Measurements from ENCODE around the gene ENOX1.

Gene ENOX1

DNA sequence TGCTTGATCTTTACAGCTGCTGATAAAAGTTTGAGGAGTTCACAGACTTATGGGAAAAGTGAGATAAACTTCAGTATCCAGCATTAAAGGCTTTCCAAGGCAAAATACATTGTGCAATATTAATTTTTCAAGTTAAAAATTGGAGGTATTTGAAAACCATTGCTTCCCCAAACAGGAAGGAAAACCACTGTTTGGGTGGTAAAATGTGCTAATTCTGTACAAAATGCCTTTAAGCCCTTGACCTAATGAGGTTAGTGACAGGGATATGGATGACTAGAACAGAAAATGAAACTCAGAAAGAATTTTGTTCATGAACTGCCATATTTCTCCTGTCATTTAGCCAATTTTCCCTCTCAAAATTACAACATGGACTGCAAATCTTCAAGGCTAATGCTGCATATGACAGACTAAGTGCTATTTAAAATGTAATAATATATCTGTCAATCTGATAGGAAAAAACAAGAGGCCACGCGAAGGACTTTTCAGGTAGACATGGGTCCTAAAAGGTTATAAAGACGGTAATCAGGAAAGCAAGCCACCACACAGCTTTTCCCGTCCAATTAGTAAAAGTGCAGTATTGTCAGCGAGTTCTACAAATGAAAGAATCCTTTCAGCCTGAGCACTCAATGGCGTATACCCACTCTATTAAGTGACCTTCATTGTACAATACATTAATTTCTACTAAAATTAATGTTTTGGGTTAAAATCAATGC, 212.8 kb downstream of the ENOX1 start:
- ATAC-seq (replicated peaks) (no peak), DNase-seq (no peak)
- Mint-ChIP-seq H3K4me3 (no peak overlapping the region), H3K4me1 (ENCODE audit: low read depth in 2 of 2) (no peaks in the 10 kb centered on the region), H3K9me3 (peaks cover 0 to 5% of the 10 kb centered on the region in 2 donors), H3K27me3 (no peaks in the 10 kb centered on the region), H3K36me3 (ENCODE audit: insufficient read depth) (no peaks in the 10 kb centered on the region), H3K27ac (no peak overlapping the region)

DNA sequence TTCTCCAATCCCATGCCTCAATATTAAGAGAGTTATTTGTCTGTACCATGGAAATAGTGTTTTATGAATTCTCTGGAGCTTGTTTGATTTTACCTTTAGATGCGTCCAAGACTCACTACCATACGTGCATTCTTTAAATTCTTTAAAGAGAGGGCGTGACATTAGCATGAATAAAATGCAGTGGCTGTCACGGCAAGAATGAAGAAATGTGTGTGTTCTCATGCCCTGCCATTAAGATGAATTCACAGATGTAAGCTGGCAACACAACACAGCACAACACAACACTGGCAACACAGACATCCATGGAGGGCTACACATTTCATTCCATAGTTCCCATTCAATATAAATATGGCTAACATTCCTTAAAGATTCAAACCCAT, 213.4 kb downstream of the ENOX1 start:
- no peak for ATAC-seq (replicated peaks)
- H3K9me3 Mint-ChIP-seq = peaks cover 0 to 3% of the 10 kb centered on the region in 2 donors
- no peak overlapping the region for H3K27ac Mint-ChIP-seq
- no peaks in the 10 kb centered on the region for H3K27me3 Mint-ChIP-seq
- no peaks in the 10 kb centered on the region for H3K36me3 Mint-ChIP-seq (ENCODE audit: insufficient read depth)
- DNase-seq = no peak
- H3K4me3 Mint-ChIP-seq = no peak overlapping the region
- H3K4me1 Mint-ChIP-seq (ENCODE audit: low read depth in 2 of 2) = no peaks in the 10 kb centered on the region

DNA sequence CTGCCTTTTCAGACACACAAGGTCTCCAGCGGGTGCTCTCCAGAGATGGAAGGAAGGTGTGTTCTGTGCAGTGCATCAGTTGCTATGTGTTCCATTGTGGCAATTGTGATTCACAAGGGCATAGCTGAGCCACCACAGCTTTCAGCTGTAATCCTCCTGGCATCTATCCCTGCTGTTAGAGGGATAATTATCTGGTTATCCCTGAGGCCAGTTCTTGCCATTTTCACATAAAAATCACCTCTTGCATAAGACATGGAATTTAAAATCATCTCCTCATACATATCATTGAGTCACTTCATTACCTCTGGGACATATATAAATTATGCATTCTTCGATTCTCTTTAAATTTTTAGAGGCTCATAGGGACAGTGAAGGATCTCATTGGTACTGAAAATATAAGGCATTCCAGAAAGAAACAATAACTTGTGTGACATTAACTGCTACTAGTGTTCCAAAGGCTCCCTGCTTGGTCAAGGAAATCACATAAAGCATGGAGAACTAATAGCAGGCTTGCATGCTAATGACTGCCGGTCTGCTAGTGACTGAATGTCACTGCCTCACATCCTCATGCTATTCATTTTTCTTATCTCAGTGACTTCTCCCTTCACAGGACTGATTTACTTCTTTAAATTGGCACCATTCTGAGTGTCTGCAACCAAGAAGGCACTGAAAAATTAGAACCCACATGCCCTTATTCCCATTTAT, 214.0 kb downstream of the ENOX1 start:
- peaks cover 0 to 3% of the 10 kb centered on the region in 2 donors for H3K9me3 Mint-ChIP-seq
- ATAC-seq (replicated peaks) (no peak), DNase-seq (no peak)
- no peaks in the 10 kb centered on the region for H3K27me3 Mint-ChIP-seq
- no peaks in the 10 kb centered on the region for H3K36me3 Mint-ChIP-seq (ENCODE audit: insufficient read depth)
- no peak overlapping the region for H3K4me3 Mint-ChIP-seq
- H3K4me1 Mint-ChIP-seq (ENCODE audit: low read depth in 2 of 2) = no peaks in the 10 kb centered on the region
- H3K27ac Mint-ChIP-seq = no peak overlapping the region

DNA sequence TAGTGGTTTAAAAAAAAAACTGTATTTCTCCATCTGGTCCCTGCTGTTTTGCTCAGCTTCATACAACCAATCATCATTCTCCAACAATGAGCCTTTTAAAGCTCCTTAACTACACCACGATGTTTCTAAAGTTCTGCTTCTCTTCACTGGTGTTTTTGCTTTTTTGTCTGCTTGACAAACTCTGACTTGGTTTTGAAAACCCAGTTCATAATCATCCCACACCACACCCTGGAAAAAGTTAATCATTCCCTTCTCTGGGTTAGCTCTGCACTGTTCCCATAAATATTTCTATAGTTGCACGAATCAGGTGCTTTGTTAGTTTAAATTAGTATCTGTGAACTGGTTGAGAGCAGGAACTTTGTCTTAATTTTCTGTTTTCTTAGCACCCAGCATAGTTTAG, 217.1 kb downstream of the ENOX1 start:
- ATAC-seq (replicated peaks) (no peak), DNase-seq (no peak)
- H3K27ac Mint-ChIP-seq = no peak overlapping the region
- H3K4me1 Mint-ChIP-seq (ENCODE audit: low read depth in 2 of 2) = no peaks in the 10 kb centered on the region
- no peaks in the 10 kb centered on the region for H3K36me3 Mint-ChIP-seq (ENCODE audit: insufficient read depth)
- no peak overlapping the region for H3K4me3 Mint-ChIP-seq
- H3K9me3 Mint-ChIP-seq = peaks cover 0 to under 1% of the 10 kb centered on the region in 2 donors
- peaks cover 0 to 6% of the 10 kb centered on the region in 2 donors for H3K27me3 Mint-ChIP-seq

DNA sequence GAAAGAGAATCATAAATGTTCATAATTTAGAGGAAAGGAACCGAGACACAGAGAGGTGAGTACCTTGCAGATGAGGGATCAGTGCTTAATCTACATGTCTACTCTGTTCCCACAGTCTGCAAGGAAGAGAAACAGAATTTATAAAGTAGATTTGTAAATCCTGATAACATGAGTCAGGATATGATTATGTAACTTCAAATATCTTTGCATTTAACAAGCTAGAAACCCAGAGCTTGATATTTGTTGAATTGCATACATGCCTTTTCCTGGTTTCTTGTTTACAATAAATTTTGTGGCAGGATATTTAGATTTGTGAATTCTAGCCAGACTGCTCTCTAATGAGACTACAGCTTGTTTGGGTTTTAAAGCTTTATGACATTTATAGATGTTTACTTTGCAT, 219.2 kb downstream of the ENOX1 start:
- no peak overlapping the region for H3K27ac Mint-ChIP-seq
- H3K27me3 Mint-ChIP-seq = peaks cover 0 to 6% of the 10 kb centered on the region in 2 donors
- no peaks in the 10 kb centered on the region for H3K9me3 Mint-ChIP-seq
- no peak overlapping the region for H3K4me3 Mint-ChIP-seq
- ATAC-seq (replicated peaks) (no peak), DNase-seq (no peak)
- no peaks in the 10 kb centered on the region for H3K36me3 Mint-ChIP-seq (ENCODE audit: insufficient read depth)
- no peaks in the 10 kb centered on the region for H3K4me1 Mint-ChIP-seq (ENCODE audit: low read depth in 2 of 2)

DNA sequence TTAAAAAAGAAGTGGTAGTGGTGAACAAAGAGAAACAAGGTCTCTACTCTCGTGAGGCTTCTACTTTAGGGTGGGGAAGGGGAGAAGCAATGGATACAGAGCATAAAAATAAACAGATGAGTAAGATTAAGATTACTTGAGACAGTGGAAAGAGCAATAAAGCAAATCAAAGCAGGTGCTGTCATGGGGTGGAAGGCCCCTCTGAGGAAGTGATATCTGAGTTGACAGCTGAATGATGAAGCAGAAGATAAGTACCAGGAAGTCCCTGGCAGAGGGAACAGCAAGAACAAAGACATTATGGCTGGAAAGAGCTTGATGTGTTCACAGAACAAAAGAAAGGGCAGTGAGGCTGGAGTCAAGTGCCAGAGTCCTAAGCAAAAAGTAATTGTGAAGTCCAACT, 221.8 kb downstream of the ENOX1 start:
- Mint-ChIP-seq H3K27ac (no peak overlapping the region), H3K4me3 (no peak overlapping the region), H3K9me3 (no peaks in the 10 kb centered on the region), H3K4me1 (ENCODE audit: low read depth in 2 of 2) (no peaks in the 10 kb centered on the region), H3K36me3 (ENCODE audit: insufficient read depth) (no peaks in the 10 kb centered on the region), H3K27me3 (peaks cover 6 to 8% of the 10 kb centered on the region in 2 donors)
- ATAC-seq (replicated peaks) = no peak
- DNase-seq = no peak

DNA sequence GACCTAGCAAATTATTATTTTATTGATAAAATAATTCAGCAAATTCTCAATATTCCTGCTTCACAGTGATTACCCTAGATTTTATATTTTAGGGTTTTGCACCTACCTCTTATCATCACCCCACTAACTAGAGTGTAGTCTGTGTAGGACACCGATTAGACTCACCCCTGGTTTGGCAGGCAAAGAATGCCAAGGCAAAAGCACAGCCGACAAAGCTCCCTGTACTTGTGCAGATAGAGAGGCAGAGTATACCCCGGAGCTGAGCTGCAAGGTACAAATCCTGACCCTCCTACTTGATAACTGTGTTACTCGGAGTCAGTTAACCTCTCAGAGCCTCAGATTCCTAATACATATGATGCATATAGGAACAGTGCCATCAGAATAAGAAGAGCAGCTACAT, 225.7 kb downstream of the ENOX1 start:
- peaks cover 6 to 18% of the 10 kb centered on the region in 2 donors for H3K27me3 Mint-ChIP-seq
- H3K4me3 Mint-ChIP-seq = no peak overlapping the region
- ATAC-seq (replicated peaks) (no peak), DNase-seq (no peak)
- H3K9me3 Mint-ChIP-seq = no peaks in the 10 kb centered on the region
- H3K4me1 Mint-ChIP-seq (ENCODE audit: low read depth in 2 of 2) = no peaks in the 10 kb centered on the region
- no peaks in the 10 kb centered on the region for H3K36me3 Mint-ChIP-seq (ENCODE audit: insufficient read depth)
- no peak overlapping the region for H3K27ac Mint-ChIP-seq

DNA sequence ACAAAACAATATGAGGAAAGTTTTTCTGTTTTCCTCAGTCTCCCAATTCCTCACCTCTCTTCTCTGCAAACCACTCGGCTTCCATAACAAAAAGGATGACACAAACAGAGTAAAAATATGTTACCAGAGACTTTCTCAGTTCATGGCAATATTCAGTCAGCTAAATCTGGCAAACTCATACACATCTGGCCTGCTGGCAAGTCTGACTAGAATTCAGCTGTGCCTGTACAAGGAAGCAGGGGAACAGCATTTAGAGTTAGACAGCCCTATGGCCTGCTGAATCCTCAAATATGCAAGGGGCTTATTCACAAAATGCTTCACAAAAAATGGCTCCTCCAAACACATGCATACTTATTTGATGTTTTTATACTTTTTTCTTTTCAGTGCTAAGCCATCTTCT, 227.8 kb downstream of the ENOX1 start:
- H3K27me3 Mint-ChIP-seq = peaks cover 0 to 18% of the 10 kb centered on the region in 2 donors
- ATAC-seq (replicated peaks) = no peak
- no peak overlapping the region for H3K4me3 Mint-ChIP-seq
- DNase-seq = no peak
- no peaks in the 10 kb centered on the region for H3K9me3 Mint-ChIP-seq
- no peak overlapping the region for H3K27ac Mint-ChIP-seq
- no peaks in the 10 kb centered on the region for H3K36me3 Mint-ChIP-seq (ENCODE audit: insufficient read depth)
- H3K4me1 Mint-ChIP-seq (ENCODE audit: low read depth in 2 of 2) = no peaks in the 10 kb centered on the region

DNA sequence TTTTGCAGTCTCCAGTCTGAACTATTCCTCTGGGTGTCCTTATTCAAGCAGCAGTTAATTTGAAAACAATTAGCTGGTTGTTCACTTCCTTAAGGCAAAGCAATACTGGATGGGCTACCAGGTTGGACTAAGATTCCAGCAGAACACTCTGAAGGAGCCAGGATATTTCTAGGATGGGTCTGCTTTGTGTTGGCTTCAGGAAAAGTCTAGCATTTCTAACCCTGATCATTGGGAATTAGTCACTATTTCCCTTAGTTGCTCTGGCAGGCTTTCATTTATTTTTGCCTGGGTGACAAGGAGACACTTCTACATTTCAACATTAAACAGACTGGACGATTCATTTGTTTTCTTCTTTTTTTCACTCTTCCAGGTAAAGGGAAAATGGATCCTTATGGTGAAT, 228.4 kb downstream of the ENOX1 start:
- no peak for ATAC-seq (replicated peaks)
- no peaks in the 10 kb centered on the region for H3K4me1 Mint-ChIP-seq (ENCODE audit: low read depth in 2 of 2)

DNA sequence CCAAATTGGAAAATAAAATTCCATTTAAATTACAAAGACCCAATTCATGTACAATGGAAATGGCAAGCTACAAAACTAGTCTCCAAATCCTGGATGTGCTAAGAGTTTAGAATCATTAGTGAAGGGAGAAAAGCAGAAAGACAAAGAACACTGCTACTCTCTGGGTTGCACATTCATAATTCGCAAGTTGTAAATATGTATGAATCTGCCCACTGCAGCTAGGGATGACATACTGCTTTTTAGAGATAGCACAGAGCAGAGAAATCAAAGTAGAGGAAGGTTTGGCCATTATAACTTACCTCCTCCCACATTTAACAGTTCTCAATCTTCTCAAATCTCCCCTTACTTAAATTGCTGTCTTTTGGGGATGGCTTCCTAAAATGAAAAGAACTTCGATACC, 231.1 kb downstream of the ENOX1 start:
- H3K4me1 Mint-ChIP-seq (ENCODE audit: low read depth in 2 of 2) = no peaks in the 10 kb centered on the region
- ATAC-seq (replicated peaks) = no peak
- no peaks in the 10 kb centered on the region for H3K9me3 Mint-ChIP-seq
- H3K4me3 Mint-ChIP-seq = no peak overlapping the region
- H3K27ac Mint-ChIP-seq = no peak overlapping the region
- H3K36me3 Mint-ChIP-seq (ENCODE audit: insufficient read depth) = no peaks in the 10 kb centered on the region
- peaks cover 6 to 10% of the 10 kb centered on the region in 2 donors for H3K27me3 Mint-ChIP-seq
- no peak for DNase-seq

More for the DNA sequence above, 228.4 kb downstream of the ENOX1 start:
- H3K4me3 Mint-ChIP-seq = no peak overlapping the region
- H3K36me3 Mint-ChIP-seq (ENCODE audit: insufficient read depth) = no peaks in the 10 kb centered on the region
- peaks cover 4 to 18% of the 10 kb centered on the region in 2 donors for H3K27me3 Mint-ChIP-seq
- no peak overlapping the region for H3K27ac Mint-ChIP-seq
- DNase-seq = no peak
- H3K9me3 Mint-ChIP-seq = no peaks in the 10 kb centered on the region

DNA sequence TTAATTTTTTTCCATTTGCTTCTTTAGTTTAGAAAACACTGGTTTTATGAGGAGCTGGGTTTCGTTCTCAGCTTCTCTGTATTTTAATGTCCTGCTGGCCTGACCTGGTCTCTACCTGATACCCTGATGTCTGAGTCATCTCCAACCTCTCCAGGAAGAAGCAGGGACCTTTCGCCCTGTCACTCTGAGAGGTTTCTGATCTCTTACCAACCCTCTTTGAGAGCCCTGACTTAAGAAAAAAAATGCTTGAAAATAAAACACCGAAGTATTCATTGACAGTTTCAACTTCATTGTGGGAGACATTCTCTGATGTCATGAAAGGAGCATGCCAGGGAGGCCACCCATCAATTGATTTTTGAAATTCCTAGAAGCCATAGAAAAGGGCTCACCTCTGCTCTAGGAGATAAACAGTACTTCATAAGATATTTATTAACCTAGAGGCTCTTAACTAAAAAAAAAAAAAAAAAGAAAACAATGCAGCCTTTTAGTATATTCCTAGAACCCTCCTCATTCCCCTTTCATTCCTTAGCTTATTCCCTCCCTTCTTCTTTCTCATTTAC, 234.8 kb downstream of the ENOX1 start:
- DNase-seq = no peak
- H3K4me3 Mint-ChIP-seq = no peak overlapping the region
- H3K36me3 Mint-ChIP-seq (ENCODE audit: insufficient read depth) = no peaks in the 10 kb centered on the region
- no peak for ATAC-seq (replicated peaks)
- peaks cover 0 to 2% of the 10 kb centered on the region in 2 donors for H3K4me1 Mint-ChIP-seq (ENCODE audit: low read depth in 2 of 2)
- no peaks in the 10 kb centered on the region for H3K9me3 Mint-ChIP-seq
- H3K27ac Mint-ChIP-seq = no peak overlapping the region
- peaks cover 5 to 12% of the 10 kb centered on the region in 2 donors for H3K27me3 Mint-ChIP-seq

DNA sequence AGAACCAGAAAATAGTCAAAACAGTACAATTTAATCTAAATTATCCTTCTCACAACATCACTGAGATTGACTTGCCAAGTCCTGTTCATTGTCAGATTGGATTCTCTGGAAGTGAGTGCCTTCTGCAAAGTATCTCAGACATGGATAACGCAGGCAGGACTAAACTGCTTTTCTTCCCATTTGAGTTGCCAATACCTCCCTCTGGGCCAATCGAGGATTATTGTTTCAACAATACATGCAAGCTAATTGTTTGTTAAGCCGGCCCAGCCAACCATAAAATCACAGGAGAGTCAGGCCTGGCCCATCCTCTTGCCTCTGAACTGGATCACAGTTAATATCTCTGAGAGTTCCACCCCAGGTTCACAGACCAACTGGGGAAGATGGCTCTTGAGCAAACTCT, 240.0 kb downstream of the ENOX1 start:
- ATAC-seq (replicated peaks) = no peak
- Mint-ChIP-seq H3K4me3 (no peak overlapping the region), H3K9me3 (no peaks in the 10 kb centered on the region), H3K27me3 (peaks cover 0 to 6% of the 10 kb centered on the region in 2 donors), H3K27ac (no peak overlapping the region), H3K36me3 (ENCODE audit: insufficient read depth) (no peaks in the 10 kb centered on the region), H3K4me1 (ENCODE audit: low read depth in 2 of 2) (peaks cover 0 to 2% of the 10 kb centered on the region in 2 donors)
- DNase-seq = no peak

DNA sequence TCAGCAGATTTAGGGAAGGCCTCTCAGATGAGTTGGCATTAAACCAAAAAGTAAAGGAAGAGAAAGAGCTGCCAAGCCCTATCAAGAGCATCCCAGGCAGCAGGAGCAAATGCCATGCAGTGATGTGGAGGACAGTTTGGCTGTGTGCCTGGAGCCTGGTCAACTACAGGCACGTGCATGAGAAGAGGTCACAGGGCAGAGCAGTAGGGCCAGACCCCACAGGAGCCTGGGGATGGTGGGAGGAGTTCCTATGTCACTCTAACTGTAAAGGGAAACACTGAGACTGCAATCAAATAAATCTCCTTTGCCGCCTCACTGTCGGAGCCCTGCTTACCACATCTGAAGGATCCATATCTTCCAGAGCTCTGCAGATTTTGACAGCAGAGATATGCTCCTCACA, 240.5 kb downstream of the ENOX1 start:
- no peak for ATAC-seq (replicated peaks)
- no peaks in the 10 kb centered on the region for H3K36me3 Mint-ChIP-seq (ENCODE audit: insufficient read depth)

DNA sequence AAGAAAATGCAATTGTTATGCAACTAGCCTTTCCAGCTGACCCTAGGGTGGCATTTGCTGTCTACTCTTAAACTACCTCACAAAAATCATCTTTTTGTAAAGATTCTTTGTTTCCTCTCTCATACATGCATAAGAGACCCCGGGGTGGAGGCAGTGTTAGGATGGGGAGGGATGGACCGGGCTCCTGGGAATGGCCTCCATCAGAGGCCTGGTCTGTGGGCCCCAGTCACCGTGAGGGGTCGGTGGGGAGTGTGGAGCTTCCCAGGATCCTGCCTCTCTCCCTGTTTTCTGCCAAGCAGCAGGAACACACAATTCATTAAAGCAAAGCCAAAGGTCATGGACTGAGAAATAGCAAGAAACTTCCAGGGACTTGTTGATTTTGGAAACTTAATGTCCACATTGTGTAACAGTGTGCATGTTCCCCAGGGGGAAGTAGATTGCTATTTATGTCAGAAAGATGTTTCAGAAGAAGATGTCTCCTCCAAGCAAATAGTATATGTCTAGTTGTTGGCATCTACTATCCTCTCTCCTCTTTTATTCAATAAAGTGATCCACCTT, 241.4 kb downstream of the ENOX1 start:
- H3K9me3 Mint-ChIP-seq = no peaks in the 10 kb centered on the region
- no peak for DNase-seq
- no peak overlapping the region for H3K27ac Mint-ChIP-seq
- no peak overlapping the region for H3K4me3 Mint-ChIP-seq
- peaks cover 0 to 6% of the 10 kb centered on the region in 2 donors for H3K27me3 Mint-ChIP-seq
- H3K36me3 Mint-ChIP-seq (ENCODE audit: insufficient read depth) = no peaks in the 10 kb centered on the region
- H3K4me1 Mint-ChIP-seq (ENCODE audit: low read depth in 2 of 2) = peaks cover 0 to 2% of the 10 kb centered on the region in 2 donors
- no peak for ATAC-seq (replicated peaks)

More for the DNA sequence above, 240.5 kb downstream of the ENOX1 start:
- no peak for DNase-seq
- H3K9me3 Mint-ChIP-seq = no peaks in the 10 kb centered on the region
- no peak overlapping the region for H3K27ac Mint-ChIP-seq
- peaks cover 0 to 6% of the 10 kb centered on the region in 2 donors for H3K27me3 Mint-ChIP-seq
- H3K4me1 Mint-ChIP-seq (ENCODE audit: low read depth in 2 of 2) = peaks cover 0 to 2% of the 10 kb centered on the region in 2 donors
- no peak overlapping the region for H3K4me3 Mint-ChIP-seq
